Activated CD8-positive, alpha-beta memory T cell treated with anti-CD3 and anti-CD28 coated beads, Interleukin-2, amount 50 U/mL, for 48 hours (primary cell): ENCODE measurements around the gene TPSG1.

Experiments used
- DNase-seq: peaks from one replicate; pipeline ENCODE4 v3.0.0-alpha.2; 2020

Gene TPSG1

DNA sequence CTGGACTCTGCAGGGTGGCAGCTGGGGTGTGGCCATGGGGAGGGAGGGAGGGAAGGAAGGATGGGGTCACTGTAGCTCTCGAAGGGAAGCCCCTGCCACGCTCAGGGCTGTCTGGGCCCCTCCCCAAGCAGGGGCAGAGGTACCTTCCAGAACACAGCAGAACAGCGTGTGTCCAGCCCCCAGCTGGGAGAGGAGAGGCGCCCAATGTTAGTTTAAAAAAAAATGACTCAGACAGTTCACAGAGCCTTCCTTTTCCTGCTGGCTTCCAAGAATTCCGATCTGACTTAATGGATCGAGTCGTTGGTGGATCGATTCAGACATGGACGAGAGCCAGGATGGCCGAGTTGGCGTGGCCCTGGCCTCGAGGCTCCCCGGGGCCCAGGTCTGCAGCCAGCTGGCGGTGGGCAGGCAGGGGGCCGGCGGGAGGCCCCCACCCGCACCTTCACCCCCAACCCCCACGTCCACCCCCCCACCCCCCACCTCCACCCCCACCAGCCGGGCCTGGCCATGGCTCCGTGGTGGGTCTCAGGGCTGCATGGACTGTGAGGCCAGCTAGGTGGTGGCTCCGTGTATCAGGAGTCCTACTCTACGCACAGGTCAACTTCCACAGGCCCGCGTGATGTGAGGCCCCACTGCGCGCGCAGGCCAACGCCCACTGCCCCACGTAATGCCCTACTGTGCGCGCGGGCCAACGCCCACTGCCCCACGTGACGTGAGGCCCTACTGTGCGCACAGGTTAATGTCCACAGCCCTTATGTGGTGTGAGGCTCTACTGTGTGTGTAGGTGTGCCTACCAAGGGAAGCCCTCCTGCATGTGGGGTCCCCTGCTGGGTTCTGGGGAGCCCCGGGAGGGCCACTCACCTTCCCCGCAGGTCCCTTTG, 50.4 kb downstream of the TPSG1 start:
- DNase-seq: no peak

DNA sequence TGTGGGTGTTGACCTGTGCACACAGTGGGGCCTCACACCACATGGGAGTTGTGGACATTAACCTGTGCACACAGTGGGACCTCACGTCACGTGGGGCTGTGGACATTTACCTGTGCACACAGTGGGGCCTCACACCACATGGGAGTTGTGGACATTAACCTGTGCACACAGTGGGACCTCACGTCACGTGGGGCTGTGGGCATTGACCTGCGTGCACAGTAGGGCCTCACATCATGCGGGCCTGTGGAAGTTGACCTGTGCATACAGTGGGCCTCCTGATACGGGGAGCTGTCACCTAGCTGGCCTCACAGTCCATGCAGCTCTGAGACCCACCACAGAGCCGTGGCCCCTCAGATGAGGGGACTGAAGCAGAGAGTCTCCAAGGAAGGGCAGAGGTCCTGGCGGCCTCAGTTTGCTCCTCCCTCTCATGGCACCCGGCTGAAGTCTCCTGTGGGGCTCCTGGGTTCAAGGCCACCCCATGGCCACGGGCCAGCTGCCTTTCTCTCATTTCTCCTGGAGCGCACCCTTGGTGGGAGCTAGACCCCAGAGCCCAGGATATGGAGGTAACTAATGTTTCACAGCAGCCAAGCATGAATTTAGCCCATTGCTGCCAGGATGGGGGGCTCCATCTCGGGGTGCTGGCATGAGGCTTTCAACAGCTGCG, 51.1 kb downstream of the TPSG1 start:
- DNase-seq: no peak

DNA sequence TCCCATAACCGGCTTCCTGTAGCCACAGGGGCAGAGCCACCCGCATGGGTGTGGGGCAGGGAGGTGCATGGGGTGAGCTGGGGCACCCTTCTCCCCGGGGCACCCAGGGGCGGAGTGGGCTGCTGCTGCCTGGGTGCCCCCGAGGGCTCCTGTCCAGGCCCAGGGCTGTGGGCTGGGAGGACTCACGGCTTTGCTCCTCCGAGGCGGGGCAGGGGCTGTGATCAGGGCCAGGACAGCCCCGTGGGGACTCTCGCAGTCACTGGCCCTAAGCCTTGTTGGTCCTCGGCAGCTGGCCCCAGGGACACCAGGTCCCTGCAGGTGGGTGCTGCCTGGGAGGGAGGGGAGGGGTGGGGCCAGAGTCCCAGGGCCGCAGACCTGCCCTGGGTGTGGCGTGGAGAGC, 52.4 kb downstream of the TPSG1 start:
- no peak for DNase-seq

DNA sequence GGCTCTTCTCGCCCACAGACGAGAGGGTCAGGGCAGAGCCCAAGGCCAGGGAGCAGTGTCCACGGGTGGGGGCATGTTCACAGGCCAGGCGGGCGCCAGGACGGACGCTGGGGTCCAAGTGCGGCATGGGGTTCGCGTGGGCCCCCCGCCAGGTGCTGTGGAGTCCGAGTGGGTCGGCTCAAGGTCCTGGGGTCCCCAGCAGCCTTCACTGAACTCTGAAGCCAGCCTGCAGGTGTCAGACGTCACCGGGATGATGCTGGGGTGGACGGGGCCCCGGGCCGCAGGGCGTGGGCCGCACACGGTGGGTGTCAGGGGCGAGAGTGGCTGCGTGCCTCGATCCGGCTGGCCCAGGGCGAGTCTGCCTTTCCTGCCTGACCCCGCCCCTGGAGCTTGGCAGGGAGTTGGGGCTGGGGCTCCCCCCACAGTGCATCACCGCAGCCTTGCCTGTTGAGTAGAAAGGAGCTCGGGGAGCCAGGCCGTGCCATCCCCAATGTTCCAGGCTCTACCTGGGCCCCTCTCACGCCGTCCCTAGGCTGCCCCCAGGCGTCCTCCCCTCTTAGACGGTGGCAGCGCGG, 53.1 kb downstream of the TPSG1 start:
- DNase-seq: no peak
